Neural crest cell (in vitro differentiated cells): Measurements from ENCODE around the gene FBXO30. TPM values are rescaled to one million over a fixed set of nuclear protein-coding genes. Genes with fewer than 3 reads are reported as not detected.

ENCODE experiments used
- DNase-seq: peaks from one replicate; pipeline ENCODE4 v3.0.0; 2021; ENCODE audit warnings: low read depth, mixed read lengths, low spot score
- H3K27ac Mint-ChIP-seq: one replicate; pipeline ENCODE4 v1.8.0; 2021; ENCODE audit warnings: mild to moderate bottlenecking, mixed read lengths; ENCODE audit not compliant: unreplicated experiment
- H3K27me3 Mint-ChIP-seq: 2 replicates; pipeline ENCODE4 v1.8.0; 2021; ENCODE audit warnings: low read depth, mild to moderate bottlenecking, mixed read lengths
- H3K36me3 Mint-ChIP-seq: 2 replicates; pipeline ENCODE4 v1.8.0; 2021; ENCODE audit warnings: low read depth, mild to moderate bottlenecking, mixed read lengths
- H3K4me1 Mint-ChIP-seq: 2 replicates; pipeline ENCODE4 v1.8.0; 2021; ENCODE audit warnings: mixed read lengths
- H3K4me3 Mint-ChIP-seq: one replicate; pipeline ENCODE4 v1.8.0; 2021; ENCODE audit warnings: mild to moderate bottlenecking, mixed read lengths
- H3K9me3 Mint-ChIP-seq: 2 replicates; pipeline ENCODE4 v1.8.0; 2021; ENCODE audit warnings: mixed read lengths
- total RNA-seq: library from RNA; stranded (reverse); gene quantifications from 2 replicates; pipeline ENCODE4 v1.2.1, GENCODE V29; 2021
- TF ChIP-seq, protein P1 (sequence below): fragments of 200-600 bp; sonication (generic); conservative IDR thresholded peaks from 2 replicates; pipeline ENCODE4 v1.5.0; 2021; ENCODE audit warnings: antibody characterized with exemption, mild to moderate bottlenecking

FBXO30 gene
- total RNA-seq, 1 donor from 2014 or later, result 12.3 TPM

DNA sequence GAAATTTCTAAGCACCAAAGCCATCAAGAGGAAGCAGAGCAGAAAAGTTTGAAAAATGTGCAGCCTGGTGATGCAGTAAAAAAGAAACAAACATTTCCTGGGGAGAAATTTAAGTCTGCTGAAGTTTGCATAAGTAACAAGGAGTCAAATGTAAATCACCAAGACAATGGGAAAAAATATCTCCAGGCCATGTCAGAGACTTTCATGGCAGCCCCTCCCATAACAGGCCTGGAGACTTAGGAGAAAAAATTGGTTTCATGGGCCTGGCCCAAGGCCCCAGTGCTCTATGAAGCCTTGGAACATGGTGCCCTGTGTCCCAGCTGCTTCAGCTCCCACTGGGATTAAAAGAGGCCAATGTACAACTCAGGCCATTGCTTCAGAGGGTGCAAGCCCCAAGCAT is 49.1 kb downstream of the FBXO30 start:
- no peak overlapping the region for H3K27ac Mint-ChIP-seq

DNA sequence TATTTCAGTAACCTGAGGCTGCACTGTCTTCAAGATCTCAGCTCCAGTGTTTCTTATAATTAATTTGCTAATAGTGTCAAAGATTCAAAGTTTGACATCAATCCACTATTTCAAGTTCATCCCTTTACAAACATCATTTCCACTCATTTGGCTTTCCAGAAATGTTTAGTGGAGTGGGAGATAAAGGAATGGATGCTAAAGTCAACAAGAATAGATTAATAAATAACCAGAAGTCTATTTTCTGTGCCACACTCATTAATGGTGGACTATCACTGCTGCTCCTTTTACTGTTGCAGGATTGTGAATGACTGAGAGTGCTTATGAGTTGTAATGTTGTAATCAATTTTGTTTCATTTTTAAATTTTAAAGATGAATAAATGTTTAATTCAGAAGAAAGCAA is 50.9 kb downstream of the FBXO30 start:
- no peak overlapping the region for H3K27ac Mint-ChIP-seq
- H3K4me1 Mint-ChIP-seq, result no peaks in the 10 kb centered on the region
- DNase-seq, result no peak
- no peaks in the 10 kb centered on the region for H3K27me3 Mint-ChIP-seq
- no peaks in the 10 kb centered on the region for H3K36me3 Mint-ChIP-seq
- H3K4me3 Mint-ChIP-seq, result no peak overlapping the region
- peaks cover 3% of the 10 kb centered on the region for H3K9me3 Mint-ChIP-seq
- TF ChIP-seq, protein P1, sequence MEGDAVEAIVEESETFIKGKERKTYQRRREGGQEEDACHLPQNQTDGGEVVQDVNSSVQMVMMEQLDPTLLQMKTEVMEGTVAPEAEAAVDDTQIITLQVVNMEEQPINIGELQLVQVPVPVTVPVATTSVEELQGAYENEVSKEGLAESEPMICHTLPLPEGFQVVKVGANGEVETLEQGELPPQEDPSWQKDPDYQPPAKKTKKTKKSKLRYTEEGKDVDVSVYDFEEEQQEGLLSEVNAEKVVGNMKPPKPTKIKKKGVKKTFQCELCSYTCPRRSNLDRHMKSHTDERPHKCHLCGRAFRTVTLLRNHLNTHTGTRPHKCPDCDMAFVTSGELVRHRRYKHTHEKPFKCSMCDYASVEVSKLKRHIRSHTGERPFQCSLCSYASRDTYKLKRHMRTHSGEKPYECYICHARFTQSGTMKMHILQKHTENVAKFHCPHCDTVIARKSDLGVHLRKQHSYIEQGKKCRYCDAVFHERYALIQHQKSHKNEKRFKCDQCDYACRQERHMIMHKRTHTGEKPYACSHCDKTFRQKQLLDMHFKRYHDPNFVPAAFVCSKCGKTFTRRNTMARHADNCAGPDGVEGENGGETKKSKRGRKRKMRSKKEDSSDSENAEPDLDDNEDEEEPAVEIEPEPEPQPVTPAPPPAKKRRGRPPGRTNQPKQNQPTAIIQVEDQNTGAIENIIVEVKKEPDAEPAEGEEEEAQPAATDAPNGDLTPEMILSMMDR, result no peak

More for the DNA sequence above, 49.1 kb downstream of the FBXO30 start:
- peaks cover 8% of the 10 kb centered on the region for H3K9me3 Mint-ChIP-seq
- H3K36me3 Mint-ChIP-seq, result peaks cover 5% of the 10 kb centered on the region
- DNase-seq, result no peak
- H3K4me3 Mint-ChIP-seq, result no peak overlapping the region
- H3K4me1 Mint-ChIP-seq, result no peaks in the 10 kb centered on the region
- TF ChIP-seq, protein P1, result no peak
- no peaks in the 10 kb centered on the region for H3K27me3 Mint-ChIP-seq

DNA sequence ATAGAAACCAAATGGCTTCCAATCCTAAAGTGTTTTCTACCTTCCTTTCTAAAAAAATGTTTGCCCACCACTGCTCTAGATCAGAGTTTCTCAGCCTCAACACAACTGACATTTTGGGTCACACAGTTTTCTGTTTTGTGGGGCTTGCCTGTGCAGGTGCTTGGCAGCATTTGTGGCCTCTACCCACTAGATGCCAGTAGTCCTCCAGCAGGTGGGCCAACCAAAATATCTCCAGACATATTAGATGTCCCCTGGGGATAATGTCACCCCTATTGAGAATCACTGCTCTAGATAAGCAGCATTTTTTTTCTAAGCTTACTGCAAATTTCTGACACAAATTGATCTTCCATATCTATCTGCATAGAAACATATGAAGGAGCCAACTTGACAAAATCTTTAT is 53.0 kb downstream of the FBXO30 start:
- Mint-ChIP-seq H3K4me1 (no peaks in the 10 kb centered on the region), H3K27ac (no peak overlapping the region), H3K27me3 (no peaks in the 10 kb centered on the region), H3K36me3 (no peaks in the 10 kb centered on the region), H3K9me3 (peaks cover 3% of the 10 kb centered on the region), H3K4me3 (no peak overlapping the region)
- TF ChIP-seq, protein P1, result no peak
- DNase-seq, result no peak

DNA sequence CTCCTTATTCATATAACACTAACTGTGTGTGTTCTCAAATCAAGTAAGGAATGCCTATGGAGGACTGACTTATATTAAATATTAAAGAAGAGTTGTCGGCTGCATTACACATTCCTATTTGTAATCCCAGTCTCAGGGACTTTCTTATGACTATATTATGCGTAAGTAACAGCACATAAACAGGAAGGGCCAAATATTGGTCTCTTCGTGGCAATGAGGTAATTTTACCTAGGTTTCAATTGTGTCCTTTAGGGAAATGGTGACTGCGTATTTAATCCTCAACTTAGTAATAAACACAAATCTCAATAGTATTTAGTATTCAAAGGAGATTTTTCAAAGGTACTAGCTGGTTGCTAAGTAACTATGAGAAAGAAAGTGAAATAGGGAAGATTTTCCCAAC is 56.5 kb downstream of the FBXO30 start:
- no peak for DNase-seq
- Mint-ChIP-seq H3K4me3 (no peak overlapping the region), H3K4me1 (no peaks in the 10 kb centered on the region), H3K27me3 (no peaks in the 10 kb centered on the region), H3K27ac (no peak overlapping the region), H3K9me3 (peaks cover 3% of the 10 kb centered on the region), H3K36me3 (no peaks in the 10 kb centered on the region)
- TF ChIP-seq, protein P1, result no peak

DNA sequence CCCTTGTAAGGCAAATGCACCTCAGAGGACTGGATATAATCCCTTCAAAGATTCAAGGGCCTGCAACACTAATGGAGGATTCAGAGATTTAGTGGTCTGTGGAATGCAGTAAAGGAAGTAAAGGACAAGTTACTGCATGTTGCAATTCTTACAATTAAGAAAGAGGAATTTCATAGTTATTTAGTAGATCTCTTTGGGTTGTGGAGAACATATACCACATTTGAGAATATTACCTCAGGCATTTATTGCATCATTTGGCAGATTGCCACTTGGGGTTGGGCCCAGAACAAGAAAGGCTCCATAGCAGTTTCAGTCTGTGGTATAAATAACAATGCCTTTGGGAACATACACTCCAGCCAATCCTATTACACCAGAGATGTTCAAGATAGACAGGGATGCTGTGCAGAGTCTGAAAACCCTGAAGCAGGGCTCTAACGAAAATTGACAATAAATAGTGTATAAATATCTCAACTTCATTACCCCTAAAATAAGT is 58.4 kb downstream of the FBXO30 start:
- no peaks in the 10 kb centered on the region for H3K4me1 Mint-ChIP-seq
- no peak overlapping the region for H3K4me3 Mint-ChIP-seq
- peaks cover 3% of the 10 kb centered on the region for H3K9me3 Mint-ChIP-seq
- TF ChIP-seq, protein P1, result no peak
- no peak overlapping the region for H3K27ac Mint-ChIP-seq
- H3K27me3 Mint-ChIP-seq, result no peaks in the 10 kb centered on the region
- DNase-seq, result no peak
- H3K36me3 Mint-ChIP-seq, result no peaks in the 10 kb centered on the region

DNA sequence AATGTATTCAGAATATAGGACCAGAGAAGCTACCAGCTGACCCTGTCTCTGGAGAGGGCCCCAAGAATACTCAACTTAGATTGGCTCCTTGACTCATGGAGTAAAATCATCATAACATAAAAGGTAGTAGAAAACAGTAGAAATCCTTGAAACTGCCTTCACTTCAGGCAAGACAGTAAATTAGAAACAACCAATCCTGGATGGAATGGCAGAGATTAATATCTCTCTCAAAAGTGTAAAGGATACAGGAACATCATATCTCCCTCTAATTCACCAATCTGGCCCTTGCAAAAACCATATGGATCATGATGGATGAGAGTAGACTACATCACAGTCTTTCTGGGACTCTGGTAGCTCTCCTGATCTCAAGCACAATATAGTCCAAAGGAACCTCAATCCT is 58.9 kb downstream of the FBXO30 start:
- no peak for DNase-seq
- Mint-ChIP-seq H3K4me1 (no peaks in the 10 kb centered on the region), H3K4me3 (no peak overlapping the region), H3K27me3 (no peaks in the 10 kb centered on the region), H3K9me3 (peaks cover 2% of the 10 kb centered on the region), H3K27ac (no peak overlapping the region), H3K36me3 (no peaks in the 10 kb centered on the region)
- TF ChIP-seq, protein P1, result no peak
